CD4-positive, alpha-beta T cell treated with Interleukin-1 beta for 1 hour (primary cell): ENCODE results near the gene TAF6L.
"Not testable (repeated sequence)": the region's sequence is repeated elsewhere in the genome, so short reads cannot be mapped to it uniquely, and the experiment has no call there.

Experiments used
- DNase-seq, 2 donors: peaks; one replicate each; pipeline ENCODE4 v3.0.0-alpha.2; 2020 to 2022

The TAF6L gene

DNA sequence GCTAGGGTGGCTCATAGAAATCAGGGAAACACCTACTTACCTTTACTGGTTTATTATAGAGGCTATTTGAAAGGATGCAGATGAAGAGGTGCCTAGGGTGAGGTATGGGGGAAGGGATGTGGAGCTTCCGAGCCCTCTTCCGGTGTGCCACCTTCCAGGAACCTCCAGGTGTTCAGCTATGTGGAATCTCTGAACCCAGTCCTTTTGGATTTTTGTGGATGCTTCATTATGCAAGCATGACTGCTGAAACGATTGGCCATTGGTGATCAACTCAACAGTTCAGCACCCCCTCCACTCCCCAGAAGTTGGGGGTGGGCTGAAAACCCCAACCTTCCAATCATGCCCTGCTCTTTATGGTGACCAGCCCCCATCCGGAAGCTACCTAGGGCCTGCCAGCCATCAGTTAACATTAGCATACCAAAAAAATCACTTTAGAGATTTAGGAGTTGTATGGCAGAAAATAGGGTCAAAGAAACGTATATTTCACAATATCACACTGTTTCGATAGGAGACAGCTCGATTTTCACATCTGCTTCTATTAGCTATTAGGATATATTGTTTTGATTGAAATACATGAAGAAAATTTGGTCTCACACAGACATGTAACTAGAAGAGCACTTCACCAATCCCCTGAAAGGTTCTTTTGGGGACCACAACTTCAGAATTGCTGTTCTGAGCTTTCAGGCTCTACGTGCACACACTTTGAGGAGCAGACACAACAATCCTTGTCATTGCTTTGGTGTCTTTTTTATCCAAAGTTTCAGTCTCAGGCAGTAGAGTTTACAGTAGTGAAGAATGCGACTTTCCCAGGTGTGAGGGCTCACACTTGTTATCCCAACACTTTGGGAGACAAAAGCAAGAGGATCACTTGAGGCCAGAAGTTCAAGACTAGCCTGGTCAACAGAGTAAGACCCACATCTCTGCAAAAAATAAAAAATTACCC, 13.1 kb upstream of the TAF6L start:
- DNase-seq: no peak

DNA sequence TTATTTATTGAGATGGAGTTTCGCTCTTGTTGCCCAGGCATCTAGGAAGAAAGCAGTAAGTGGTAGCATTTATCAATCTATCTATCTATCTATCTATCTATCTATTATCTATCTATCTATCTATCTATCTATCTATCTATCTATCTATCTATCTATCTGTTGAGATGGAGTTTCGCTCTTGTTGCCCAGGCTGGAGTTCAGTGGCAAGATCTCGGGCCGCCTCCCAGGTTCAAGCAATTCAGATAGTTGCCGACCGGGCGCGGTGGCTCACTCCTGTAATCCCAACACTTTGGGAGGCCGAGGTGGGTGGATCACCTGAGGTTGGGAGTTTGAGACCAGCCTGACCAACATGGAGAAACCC, 10.3 kb upstream of the TAF6L start:
- not testable (repeated sequence) for DNase-seq

DNA sequence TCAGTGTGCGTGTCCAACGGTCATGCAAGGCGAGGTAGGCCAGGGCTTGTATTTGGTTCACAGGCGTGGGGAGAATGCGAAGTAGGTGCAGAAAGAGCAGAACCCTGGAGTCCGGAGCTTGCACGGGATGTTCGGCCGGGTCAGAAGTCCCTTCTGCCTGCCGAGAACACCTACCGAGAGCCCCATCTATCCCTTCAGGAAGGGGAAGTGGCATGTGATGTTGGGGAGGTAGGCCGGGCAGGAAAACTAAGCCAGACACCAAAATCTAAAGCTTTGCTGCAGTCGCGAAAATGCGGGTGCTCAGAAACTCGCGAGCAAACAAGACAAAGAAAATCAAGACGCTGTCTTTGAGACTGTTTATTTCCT, 435 bp upstream of the TAF6L start:
- DNase-seq: no peak

DNA sequence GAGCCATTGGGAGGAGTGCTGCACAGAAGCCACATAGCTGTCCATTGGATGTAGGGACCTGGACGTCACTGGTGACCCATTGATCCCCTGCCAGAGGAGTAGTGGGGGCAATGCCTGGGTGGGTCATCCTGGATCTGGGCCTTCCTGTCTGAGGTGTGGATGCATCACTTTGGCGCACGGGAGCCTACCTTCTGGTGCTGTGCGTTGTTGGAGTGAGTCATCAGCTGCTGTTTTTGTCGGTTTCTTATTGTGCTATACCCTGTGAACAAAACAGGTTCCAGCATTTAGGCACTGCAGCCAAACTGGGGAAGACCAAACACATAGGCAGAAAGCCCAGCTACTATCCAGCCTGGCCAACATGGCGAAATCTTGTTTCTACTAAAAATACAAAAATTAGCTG, 3.2 kb downstream of the TAF6L start:
- DNase-seq: no peak

DNA sequence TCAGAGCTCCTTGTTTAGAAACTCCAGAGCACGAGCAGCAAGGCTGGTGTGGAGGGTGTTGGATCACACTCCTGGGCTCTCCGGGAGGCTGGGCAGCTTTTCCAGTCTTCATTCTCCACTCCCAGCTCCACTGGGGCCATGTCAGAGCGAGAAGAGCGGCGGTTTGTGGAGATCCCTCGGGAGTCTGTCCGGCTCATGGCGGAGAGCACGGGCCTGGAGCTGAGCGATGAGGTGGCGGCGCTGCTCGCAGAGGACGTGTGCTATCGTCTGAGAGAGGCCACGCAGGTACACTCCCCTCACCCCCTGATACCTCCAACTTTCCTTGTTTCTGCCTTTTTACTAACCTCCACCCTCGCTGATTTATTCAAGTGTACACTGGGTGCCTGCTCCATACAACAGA, 4.5 kb downstream of the TAF6L start:
- no peak for DNase-seq

DNA sequence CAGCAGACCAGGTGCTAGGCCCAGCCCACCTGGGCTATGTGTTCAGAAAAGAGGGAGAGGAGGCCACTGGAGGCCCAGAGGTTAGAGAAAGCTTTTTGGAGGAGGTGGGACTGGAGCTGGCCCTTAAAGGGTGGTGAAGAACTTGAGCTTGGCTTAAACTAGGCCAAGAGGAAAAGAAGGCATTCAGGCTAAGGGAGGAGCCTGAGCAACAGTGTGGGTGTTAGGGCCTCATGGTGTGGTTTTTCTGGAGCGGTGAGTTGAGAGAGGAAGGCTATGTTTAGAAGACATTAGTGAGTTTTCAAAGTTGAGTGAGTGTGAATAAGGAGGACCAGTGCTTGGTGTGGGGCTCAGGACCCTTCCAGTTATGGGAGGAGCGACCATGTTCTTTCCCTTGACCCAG, 6.2 kb downstream of the TAF6L start:
- DNase-seq: no peak

DNA sequence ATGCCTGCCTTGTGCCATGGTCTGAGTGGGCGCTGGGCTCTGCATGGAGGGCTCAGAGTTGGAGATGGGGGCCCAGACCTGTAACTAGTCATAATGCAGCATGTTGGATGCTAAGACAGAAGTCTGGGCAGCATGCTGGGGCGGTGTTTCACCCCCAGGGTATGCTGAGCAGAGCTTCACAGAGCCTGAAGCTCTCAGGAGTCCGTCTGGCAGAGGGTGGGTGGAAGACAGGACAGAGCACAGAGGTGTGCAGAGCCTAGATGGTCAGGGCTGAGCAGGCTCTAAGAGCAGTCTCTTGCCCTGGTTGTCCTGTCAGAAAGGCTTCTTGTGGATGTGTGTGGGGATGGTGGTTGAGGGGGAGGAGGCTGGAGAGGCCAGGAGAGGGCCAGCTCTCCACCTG, 7.2 kb downstream of the TAF6L start:
- DNase-seq: no peak

DNA sequence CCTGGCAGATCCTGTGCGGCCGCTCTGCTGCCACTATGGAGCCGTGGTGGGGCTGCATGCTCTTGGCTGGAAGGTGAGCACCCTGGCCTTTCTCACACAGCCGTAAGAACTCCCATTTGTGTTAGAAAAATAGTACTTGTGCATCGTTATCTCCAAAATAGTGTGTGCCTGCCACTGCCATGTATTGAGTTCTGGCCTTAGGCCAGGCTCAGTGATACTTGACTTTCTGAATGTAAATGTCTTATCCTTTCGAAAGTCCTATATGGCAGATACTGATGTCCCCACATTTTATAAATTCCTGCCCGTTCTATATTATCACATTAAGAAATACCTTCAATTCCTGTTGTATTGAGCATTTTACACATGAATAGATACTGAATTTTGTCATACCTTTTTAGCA, 11.6 kb downstream of the TAF6L start:
- no peak for DNase-seq

DNA sequence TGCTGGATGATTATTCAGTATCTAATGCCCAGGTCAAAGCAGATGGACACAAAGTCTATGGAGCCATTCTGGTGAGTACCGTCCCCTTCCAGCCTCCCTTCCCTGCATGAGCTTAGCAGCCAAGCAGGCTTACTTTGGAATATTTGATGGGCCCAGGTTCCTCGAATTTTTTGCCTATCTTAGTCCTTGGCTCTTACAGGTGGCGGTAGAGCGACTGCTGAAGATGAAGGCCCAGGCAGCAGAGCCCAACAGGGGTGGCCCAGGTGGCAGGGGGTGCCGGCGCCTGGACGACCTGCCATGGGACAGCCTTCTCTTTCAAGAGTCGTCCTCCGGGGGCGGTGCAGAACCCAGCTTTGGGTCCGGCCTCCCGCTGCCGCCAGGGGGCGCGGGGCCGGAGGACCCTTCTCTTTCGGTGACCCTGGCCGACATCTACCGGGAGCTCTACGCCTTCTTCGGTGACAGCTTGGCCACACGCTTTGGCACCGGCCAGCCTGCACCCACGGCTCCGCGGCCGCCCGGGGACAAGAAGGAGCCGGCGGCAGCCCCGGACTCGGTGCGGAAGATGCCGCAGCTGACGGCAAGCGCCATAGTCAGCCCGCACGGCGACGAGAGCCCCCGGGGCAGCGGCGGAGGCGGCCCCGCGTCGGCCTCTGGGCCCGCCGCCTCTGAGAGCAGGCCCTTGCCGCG, 15.3 kb downstream of the TAF6L start:
- DNase-seq: peak; percentile 88 to 89

DNA sequence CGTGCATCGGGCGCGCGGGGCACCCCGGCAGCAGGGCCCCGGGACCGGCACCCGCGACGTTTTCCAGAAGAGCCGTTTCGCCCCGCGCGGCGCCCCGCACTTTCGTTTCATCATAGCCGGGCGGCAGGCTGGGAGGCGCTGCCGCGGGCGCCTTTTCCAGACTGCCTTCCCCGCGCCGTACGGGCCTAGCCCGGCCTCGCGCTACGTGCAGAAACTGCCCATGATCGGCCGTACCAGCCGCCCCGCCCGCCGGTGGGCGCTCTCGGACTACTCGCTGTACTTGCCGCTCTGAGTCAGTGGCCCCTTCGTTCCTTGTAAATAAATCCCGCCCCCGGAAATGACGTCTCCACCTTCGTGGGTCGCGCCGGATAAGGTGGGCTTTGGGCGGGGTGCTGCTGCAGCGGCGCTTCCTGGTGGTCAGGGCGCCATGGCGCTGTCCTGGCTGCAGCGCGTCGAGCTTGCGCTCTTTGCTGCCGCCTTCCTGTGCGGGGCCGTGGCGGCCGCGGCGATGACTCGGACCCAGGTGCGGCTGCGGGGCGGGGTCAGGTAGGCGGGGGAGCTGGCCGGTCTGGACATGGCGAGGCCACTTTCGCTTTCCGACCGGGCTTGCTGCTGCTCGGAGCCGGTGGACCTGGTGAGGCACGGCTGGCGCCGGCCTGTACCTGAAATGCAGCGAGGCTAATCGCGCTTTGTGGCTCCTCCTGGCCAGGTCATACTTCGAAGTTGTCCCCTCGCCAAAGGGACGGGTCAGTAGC, 16.0 kb downstream of the TAF6L start, which contains the start of gene TMEM179B:
Gene TMEM179B (plus strand): TSS at position 398 of the 755 bp plus-strand sequence. CDS start 30 bp downstream, at position 428.
- DNase-seq: peak; percentile 97 to 98

DNA sequence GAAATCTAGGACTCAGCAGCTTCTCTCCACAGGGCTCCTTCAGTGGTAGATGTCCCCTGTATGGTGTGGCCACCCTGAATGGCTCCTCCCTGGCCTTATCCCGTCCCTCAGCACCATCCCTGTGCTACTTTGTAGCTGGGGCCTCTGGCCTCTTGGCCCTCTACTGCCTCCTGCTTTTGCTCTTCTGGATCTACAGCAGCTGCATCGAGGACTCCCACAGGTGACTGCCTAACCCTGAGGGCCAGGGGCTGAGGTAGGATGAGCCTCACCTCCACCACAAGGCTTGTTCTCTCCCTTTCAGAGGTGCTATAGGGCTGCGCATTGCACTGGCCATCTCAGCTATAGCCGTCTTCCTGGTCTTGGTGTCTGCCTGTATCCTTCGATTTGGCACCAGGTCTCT, 17.8 kb downstream of the TAF6L start:
- DNase-seq: no peak

DNA sequence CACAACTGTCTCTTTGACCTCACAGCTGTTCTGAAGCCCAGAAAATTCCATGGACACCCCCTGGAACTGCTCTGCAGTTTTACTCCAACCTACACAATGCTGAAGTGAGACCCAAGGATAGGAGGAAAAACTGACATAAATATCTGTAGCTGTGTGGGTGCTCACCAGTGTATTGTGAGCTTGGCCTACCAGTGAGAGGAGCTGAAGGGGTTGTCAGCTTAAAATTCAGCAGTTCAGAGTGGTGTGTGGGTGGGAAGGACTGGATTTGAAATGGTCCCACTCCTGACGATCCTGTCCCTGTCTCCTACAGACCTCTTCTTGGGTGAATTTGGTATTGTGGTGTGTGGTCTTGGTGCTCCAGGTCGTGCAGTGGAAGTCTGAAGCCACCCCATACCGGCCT, 18.4 kb downstream of the TAF6L start:
- no peak for DNase-seq

DNA sequence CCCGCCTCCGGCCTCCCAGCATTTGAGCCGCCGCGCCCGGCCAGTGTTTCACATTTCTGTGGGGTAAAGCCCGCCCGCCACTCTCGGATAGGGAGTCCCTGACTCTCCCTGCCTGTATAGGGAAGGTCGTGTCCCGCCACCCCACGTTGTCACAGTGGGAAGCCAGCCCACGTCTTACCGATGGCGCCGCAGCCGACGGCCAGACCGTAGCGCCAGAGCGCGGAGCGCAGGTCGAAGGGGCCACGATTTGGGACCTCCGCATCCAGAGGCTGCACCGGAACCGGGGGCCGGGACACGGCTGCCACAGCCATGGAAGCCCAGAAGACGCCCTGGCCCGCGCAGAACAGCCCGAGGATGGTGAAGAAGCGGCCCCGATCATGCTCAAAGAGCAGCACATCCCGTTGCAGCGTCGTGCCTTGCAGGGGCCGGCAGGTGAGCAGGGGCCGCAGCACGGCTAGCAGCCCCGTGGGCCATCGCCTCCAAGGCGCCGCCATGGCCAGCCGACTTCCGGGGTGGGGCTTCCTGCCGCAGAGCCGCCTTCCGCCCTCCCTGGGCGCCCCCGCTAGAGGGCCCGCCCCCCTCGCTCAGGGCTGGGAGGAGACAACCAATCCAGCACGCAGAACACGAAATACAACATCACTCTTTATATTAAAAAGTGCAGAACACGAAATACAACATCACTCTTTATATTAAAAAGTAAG, 20.5 kb downstream of the TAF6L start, which contains the start of gene TMEM223:
Gene TMEM223 (minus strand): TSS at position 506 of the 701 bp plus-strand sequence. CDS start 12 bp downstream, at position 494.
- DNase-seq: peak; percentile 89 to 90

DNA sequence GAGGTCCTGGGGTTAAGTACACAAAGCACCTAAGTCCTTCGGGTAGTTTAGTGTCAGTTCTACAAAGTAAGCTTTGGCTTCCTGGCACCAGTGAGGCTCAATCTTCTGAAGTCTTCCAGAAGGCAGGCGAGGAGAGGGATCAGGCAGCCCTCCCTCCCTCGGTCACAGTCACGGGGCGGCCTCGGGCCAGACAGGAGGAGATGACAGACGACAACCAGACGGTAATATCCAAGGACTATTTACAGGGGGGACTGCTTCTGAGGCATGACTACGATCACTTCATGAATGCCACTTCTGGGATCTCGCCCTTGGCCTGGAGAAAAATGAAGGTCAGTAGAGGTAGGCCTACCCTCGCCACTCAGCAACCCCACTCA, 21.0 kb downstream of the TAF6L start:
- DNase-seq: peak in 1 of 2 donors; percentile 15

DNA sequence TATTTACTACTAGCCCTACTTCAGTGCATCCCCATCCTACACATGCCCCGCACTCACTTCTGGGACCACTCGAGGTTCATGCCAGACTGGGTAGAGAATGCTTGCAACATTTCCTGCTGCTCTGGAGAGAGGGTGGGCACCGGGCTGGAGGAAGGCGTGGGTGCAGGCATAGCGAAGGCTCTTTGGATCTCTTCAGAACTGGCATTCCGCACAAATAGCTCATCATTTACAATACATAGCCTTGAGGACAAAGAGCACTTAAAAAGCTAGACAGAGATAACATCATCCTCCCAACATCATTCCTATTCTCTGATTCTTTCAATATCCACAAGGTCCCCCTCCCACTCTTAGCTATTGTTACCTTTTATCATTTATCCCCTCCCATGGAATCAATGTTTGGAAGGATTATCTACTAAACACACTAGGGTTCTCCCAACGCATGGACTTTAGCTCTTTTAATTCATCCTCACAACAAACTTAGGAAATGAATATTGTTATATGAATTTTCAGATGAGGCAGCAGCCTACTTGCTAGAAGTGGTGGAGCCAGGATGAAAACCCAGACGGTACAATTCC, 23.1 kb downstream of the TAF6L start:
- no peak for DNase-seq

DNA sequence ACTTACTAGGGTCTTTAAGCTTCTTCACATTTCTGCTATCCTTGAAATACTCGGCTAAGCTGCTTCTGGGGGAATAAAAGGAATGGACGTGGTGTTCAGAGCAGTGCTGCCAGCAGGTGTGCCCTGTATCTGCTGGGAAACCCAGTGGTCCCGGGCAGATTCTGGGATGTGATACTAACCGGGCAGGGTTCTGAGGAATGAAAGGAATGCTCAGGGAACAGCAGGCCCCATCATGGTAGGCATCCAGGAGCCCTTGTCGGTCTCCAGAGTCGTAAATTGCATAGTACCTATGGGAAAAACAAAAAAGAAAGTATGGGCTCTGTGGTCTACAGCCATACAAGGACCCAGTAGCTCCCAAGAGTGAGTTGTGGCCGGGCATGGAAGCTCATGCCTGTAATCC, 25.1 kb downstream of the TAF6L start:
- no peak for DNase-seq

DNA sequence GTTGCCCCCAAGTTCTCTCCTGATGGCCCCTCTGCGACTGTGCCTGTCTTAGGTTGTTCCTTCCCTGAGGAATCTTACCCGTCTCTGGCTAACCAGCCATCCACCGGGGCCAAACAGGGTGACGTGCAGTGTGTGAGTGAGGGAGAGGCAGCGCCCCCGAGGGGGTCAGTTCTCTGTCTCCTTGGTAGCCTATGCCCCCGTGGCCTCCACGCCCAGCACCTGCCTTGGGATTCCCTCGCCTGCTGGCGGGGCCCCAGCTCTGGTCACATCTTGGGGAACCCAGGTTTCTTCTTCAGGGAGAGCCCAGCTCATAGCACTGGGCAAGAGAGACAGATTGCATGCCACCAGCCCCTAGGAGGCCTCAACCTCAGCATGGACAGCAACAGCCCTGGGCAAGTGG, 28.3 kb downstream of the TAF6L start:
- DNase-seq: no peak

DNA sequence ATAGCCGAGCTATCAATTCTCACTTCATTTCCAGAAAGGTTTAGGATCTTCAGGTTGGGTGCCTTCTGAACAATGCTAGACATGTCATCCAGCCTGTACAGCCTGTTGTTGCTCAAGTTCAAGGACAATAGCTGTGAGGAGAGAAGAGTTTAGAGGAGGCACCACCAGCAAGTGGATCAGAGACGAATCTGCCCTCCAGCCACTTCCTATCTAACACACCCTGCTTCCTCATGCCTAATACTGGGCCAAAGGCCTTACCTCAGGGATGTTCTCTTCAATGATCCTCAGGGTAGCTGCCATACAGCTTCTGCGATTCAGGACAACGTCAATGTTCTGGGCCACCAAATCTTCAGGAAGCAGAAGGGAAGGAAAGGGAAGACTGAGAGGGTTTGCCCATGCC, 29.9 kb downstream of the TAF6L start:
- DNase-seq: no peak

DNA sequence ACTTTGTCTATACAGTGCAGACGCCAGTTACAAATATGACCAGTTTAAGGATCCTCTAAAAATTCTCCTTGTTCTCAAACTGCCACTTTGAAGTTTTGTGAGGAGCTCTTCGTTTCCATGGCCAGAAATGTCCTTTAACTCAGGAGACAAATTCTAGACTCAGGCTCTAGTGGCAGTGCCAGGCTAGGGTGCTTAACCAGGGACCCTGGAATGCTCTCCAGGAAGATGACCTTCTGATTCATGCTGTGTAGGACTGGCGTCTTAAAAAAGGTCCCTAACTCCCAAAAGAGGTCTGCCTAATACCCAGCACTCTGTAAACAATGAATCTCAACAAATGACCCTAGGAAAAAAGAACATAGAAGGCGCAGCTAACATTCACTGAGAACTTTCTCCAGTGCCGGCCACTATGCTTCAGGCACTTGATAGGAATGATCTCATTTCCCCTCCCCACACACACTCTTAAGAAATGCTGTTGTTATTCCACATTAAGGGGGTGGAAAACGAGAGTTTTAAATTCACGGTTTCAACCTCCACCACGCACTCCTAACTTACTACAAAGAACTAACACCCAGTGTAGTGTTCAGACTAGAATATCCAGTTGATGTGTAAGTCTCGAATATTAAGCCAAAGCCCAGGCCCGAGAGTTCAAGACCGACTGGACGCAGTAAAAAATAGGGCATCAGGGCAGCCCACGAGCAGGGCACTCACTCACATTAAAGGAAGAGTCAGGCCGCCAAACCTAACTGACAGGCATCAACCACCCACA, 33.3 kb downstream of the TAF6L start:
- no peak for DNase-seq

DNA sequence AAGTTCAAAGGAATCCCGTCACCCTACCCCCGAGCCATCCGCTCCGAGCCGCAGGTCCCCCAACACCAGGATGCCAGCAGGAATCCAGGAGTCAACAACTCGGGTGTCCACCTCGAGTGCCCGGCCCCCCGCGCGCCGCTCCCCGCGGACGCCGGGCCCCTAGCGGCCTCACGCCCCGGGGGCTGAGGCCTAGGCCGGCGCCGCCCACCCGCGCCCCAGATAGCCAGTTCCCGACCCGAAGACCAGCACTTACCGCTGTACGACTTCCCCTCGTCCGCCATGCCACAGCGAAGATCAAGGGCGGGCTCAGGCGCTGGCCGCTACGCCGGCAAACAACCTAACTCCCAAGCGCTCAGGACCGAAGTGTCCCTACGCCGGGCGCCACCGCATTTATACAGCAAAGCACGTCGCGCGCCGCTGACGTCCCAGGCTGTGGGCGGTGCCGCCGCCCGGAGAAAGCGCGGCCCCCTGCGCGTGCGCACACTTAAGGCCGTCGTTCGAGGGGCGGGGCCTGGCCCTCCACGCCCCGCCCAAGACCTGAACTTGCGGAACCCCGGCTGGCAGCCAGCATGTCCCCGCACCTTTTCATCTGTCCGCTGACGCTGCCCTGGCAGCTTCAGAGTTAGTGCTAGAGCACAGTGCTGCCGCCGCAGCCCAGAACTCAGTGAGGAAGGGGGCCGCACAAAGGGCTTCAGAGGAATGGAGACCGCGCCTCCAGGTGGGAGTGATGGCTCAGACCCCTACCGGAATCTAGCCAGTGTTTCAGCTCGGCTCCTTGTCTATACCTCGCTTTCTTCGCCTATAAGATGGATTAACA, 34.1 kb downstream of the TAF6L start, which contains the start of gene NXF1:
Gene NXF1 (minus strand): TSS at position 365 of the 817 bp plus-strand sequence. CDS start 84 bp downstream, at position 281.
- peak; percentile 95 to 97 for DNase-seq
